Adipose tissue (tissue), 3 donors: Measurements from ENCODE around the gene GPRC5C. TPM values are rescaled to one million over a fixed set of nuclear protein-coding genes. Genes with fewer than 3 reads are reported as not detected.
"Not testable (repeated sequence)": the region's sequence is repeated elsewhere in the genome, so short reads cannot be mapped to it uniquely, and the experiment has no call there.

Experiments
- H3K27ac ChIP-seq: one replicate; pipeline ENCODE4 v1.5.1; 2013; ENCODE audit warnings: low read depth, low read length
- WGBS, 3 donors: extraction: QIAGEN DNeasy Blood & Tissue Kit; methylation state at CpG; one replicate each; pipeline ENCODE4 v1.1.7; 2013; 5-methylcytosine and 5-hydroxymethylcytosine counted together
- polyA plus RNA-seq, 3 donors: library from polyadenylated mRNA; stranded (reverse); fragments of 200-250 nt; gene quantifications; one replicate each; pipeline ENCODE4 v1.2.3, GENCODE V29; 2013
- donor health status: healthy with polysubstance abuse.
- donor health status: Bipolar disorder and iron deficiency.
- donor health status: healthy.

The GPRC5C gene
- polyA plus RNA-seq, 3 donors, result 7.8 to 79.0 (median 35.5) TPM

GRCh38 chr17:74484066-74484465 lies 52.2 kb downstream of the GPRC5C start:
- H3K27ac ChIP-seq, result no peak overlapping the region
- 56 to 77% (median 65%) methylated on average over 9 of the region's 9 CpGs for WGBS, 3 donors

- WGBS, 3 donors, result 62 to 67% (median 65%) methylated on average over 9 of the region's 9 CpGs
- no peak overlapping the region for H3K27ac ChIP-seq
These were observed 53.3 kb downstream of the GPRC5C start for GRCh38 chr17:74485022-74485743.

GRCh38 chr17:74485841-74486240 lies 54.0 kb downstream of the GPRC5C start:
- H3K27ac ChIP-seq, result no peak overlapping the region
- 77 to 93% (median 87%) methylated on average over 5 of the region's 5 CpGs for WGBS, 3 donors

- WGBS, 3 donors, result 90 to 96% (median 95%) methylated on average over 4 of the region's 4 CpGs
- not testable (repeated sequence) for H3K27ac ChIP-seq
These were observed 56.4 kb downstream of the GPRC5C start for GRCh38 chr17:74488276-74488675.

- WGBS, 3 donors, result 72 to 84% (median 81%) methylated on average over 9 of the region's 9 CpGs
- no peak overlapping the region for H3K27ac ChIP-seq
These were observed 58.8 kb downstream of the GPRC5C start for GRCh38 chr17:74490716-74491115.

- 68 to 83% (median 79%) methylated on average over 7 of the region's 7 CpGs for WGBS, 3 donors
- no peak overlapping the region for H3K27ac ChIP-seq
These were observed 59.7 kb downstream of the GPRC5C start for GRCh38 chr17:74491626-74492025.

- 32 to 41% (median 37%) methylated on average over 11 of the region's 11 CpGs for WGBS, 3 donors
- H3K27ac ChIP-seq, result no peak overlapping the region
These were observed 61.5 kb downstream of the GPRC5C start for GRCh38 chr17:74493331-74493833.

Other genes with a start within 250 kb of the GPRC5C start
- 1,000 to 10,000 TPM in 2 of 3 donors, 100 to 1,000 TPM in 1; 848 to 2,297 (median 1,605) TPM for gene RPL38, start 228.4 kb upstream of the GPRC5C start, polyA plus RNA-seq
- 1 to 10 TPM; 3.1 to 4.9 (median 3.7) TPM for gene TTYH2, start 218.5 kb upstream of the GPRC5C start, polyA plus RNA-seq
- not detected for gene DNAI2, start 157.9 kb upstream of the GPRC5C start, polyA plus RNA-seq
- 1 to 10 TPM in 1 of 3 donors, under 1 TPM in 2; 0.38 to 1.7 (median 0.90) TPM for gene KIF19, start 105.9 kb upstream of the GPRC5C start, polyA plus RNA-seq
- under 1 TPM in 2 of 3 donors, not detected in 1; 0.06 to 0.33 TPM for gene BTBD17, start 70.2 kb upstream of the GPRC5C start, polyA plus RNA-seq
- gene GPR142, start 64.6 kb upstream of the GPRC5C start, polyA plus RNA-seq, result under 1 TPM; 0.09 to 0.45 (median 0.31) TPM
- 1 to 10 TPM; 1.2 to 7.2 (median 3.0) TPM for gene CD300A, start 34.5 kb downstream of the GPRC5C start, polyA plus RNA-seq
- under 1 TPM; 0.08 to 0.70 (median 0.56) TPM for gene CD300LB, start 99.4 kb downstream of the GPRC5C start, polyA plus RNA-seq
- 1 to 10 TPM in 1 of 3 donors, under 1 TPM in 2; 0.37 to 4.2 (median 0.45) TPM for gene CD300C, start 114.0 kb downstream of the GPRC5C start, polyA plus RNA-seq
- 1 to 10 TPM in 1 of 3 donors, under 1 TPM in 1, not detected in 1; 0.52 to 1.2 TPM for gene CD300H, start 135.4 kb downstream of the GPRC5C start, polyA plus RNA-seq
- gene CD300LD, start 160.2 kb downstream of the GPRC5C start, polyA plus RNA-seq, result not detected
- gene CD300E, start 191.7 kb downstream of the GPRC5C start, polyA plus RNA-seq, result 10 to 100 TPM in 1 of 3 donors, 1 to 10 TPM in 1, under 1 TPM in 1; 0.59 to 14.1 (median 1.3) TPM